Measurements from ENCODE around the gene ULK4. TPM values are rescaled to one million over a fixed set of nuclear protein-coding genes. Genes with fewer than 3 reads are reported as not detected.

The ULK4 gene
- total and polyA plus RNA-seq, 2 of the 4 experiments (the other 2 are of a cell fraction) = 2.7 to 5.0 TPM

- no peaks in the 10 kb centered on the region for H3K79me1 ChIP-seq (ENCODE audit: low read depth in 1 of 2, low read length in 2 of 2)
- H3K9ac ChIP-seq (ENCODE audit: low read depth, low read length) = no peak overlapping the region
- peak overlapping the region; percentile 40; the same call in 1 of the 2 replicates for H3K14ac ChIP-seq (replicated peaks; ENCODE audit: low read depth, low read length)
- 0 out of 2 replicates have a peak overlapping the region, but pooled peaks have one; percentile 49 for H2BK120ac ChIP-seq (ENCODE audit: low read depth, low read length)
- no peak overlapping the region; a peak in 1 of 4 replicates for H4K8ac ChIP-seq (ENCODE audit: low read depth in 2 of 2, low read length in 2 of 2)
- intact Hi-C loops (cut with micrococcal nuclease) (no loop called here), dilution Hi-C loops (cut with HindIII; ENCODE audit: low sequenced_read_pairs, unreplicated experiment) (no loop called here), in situ Hi-C loops (cut with MboI; ENCODE audit: low sequenced_read_pairs) (no loop called here)
- H2AFZ ChIP-seq (replicated peaks; ENCODE audit: low read length, poor library complexity) = peak overlapping the region; percentile 57
- H4K20me1 ChIP-seq (ENCODE audit: insufficient read depth, low read length) = no peaks in the 10 kb centered on the region; the same call in 1 of the 2 replicates
- H3K56ac ChIP-seq (ENCODE audit: extremely low read depth, insufficient read depth, low read length) = no peak overlapping the region
- peak overlapping the region; percentile 7 for H2BK5ac ChIP-seq (ENCODE audit: low read depth, low read length, poor library complexity, severe bottlenecking)
- TF ChIP-seq CHD1 (IDR thresholded peaks at IDR 0.05; ENCODE audit: low read depth, low read length) = no peak
- 0 out of 2 replicates have a peak, but pooled peaks have one; percentile 53 for TF ChIP-seq USF2 (IDR thresholded peaks at IDR 0.05; ENCODE audit: low read depth, low read length)
- TF ChIP-seq MXI1 (IDR thresholded peaks at IDR 0.05; ENCODE audit: borderline replicate concordance, low read depth, low read length) = no peak
- TF ChIP-seq MAFK (IDR thresholded peaks at IDR 0.05; ENCODE audit: low read depth, low read length) = no peak
- no peak for TF ChIP-seq ELK1 (IDR thresholded peaks at IDR 0.05; ENCODE audit: borderline replicate concordance, low read depth, low read length)
- no peak for TF ChIP-seq NFE2L2 (IDR thresholded peaks at IDR 0.05; ENCODE audit: low read depth, low read length)
- 0 out of 2 replicates have a peak, but pooled peaks have one; percentile 23 for TF ChIP-seq FOS (IDR thresholded peaks at IDR 0.05; ENCODE audit: low read depth, low read length)
- no peak for TF ChIP-seq RFX5 (IDR thresholded peaks at IDR 0.05; ENCODE audit: low read depth, low read length)
- H3K4me3 ChIP-seq (ENCODE audit: insufficient read depth, low read depth, low read length) = no peak overlapping the region
- H4K5ac ChIP-seq (ENCODE audit: low read depth, low read length) = no peak overlapping the region
- no peaks in the 10 kb centered on the region for H3K9me3 ChIP-seq (ENCODE audit: control insufficient read depth, insufficient read depth, low read length)
- 0% methylated on average over 1 of the region's 3 CpGs; no CpG with 5 or more reads in 1 of the 2 experiments for WGBS, 2 experiments (ENCODE audit: extremely low coverage in 2 of 2, insufficient read length in 1 of 2)
- no peaks in the 10 kb centered on the region for H3K36me3 ChIP-seq (ENCODE audit: control insufficient read depth, insufficient read depth, low read length)
- no peak overlapping the region for H2BK15ac ChIP-seq (ENCODE audit: low read depth, low read length)
- H3K23ac ChIP-seq (ENCODE audit: low read depth, low read length) = no peak overlapping the region
- no peak overlapping the region for H3K27ac ChIP-seq (ENCODE audit: insufficient read depth, low read length)
- no peak overlapping the region for H3K4me2 ChIP-seq (ENCODE audit: low read depth, low read length)
- BruUV-seq (replicated peaks) = no TSS peak
- H2BK20ac ChIP-seq (ENCODE audit: low read depth, low read length) = peak overlapping the region; percentile 9; the same call in 1 of the 2 replicates
- POLR2A ChIA-PET (ENCODE audit: unreplicated experiment) = no interaction called here
- peak; percentile 90 for DNase-seq
- no peak overlapping the region for H2AK9ac ChIP-seq (replicated peaks; ENCODE audit: low read depth, low read length, poor library complexity)
- H3K4me1 ChIP-seq (ENCODE audit: control insufficient read depth, insufficient read depth, low read length) = peaks cover 15% of the 10 kb centered on the region
- H3K4ac ChIP-seq (ENCODE audit: low read depth, low read length) = peak overlapping the region; percentile 9
- no peaks in the 10 kb centered on the region for H3K27me3 ChIP-seq (ENCODE audit: control insufficient read depth, insufficient read depth, low read length)
- H3K18ac ChIP-seq (ENCODE audit: low read depth, low read length) = no peak overlapping the region
- H4K91ac ChIP-seq (ENCODE audit: insufficient read depth, low read depth, low read length) = peak overlapping the region; percentile 37; the same call in 1 of the 2 replicates
- CTCF ChIA-PET = interaction anchor here (0.5 to 1.4 kb wide), 2 partner anchors 10 to 63 kb away, joined by 3 to 7 read pairs; no protein-coding TSS in a partner anchor
- peak; percentile 48 for ATAC-seq (ENCODE audit: low read depth)
- H3K9me1 ChIP-seq (ENCODE audit: insufficient read depth, low read length) = peaks cover 17% of the 10 kb centered on the region
- no peak overlapping the region for H2AK5ac ChIP-seq (ENCODE audit: low read depth, low read length)
Measured at GRCh38 chr3:41265823-41266273, 696.1 kb downstream of the ULK4 start.
